Left renal pelvis (tissue), 4 donors: ENCODE measurements around the gene RGPD8. TPM values are rescaled to one million over a fixed set of nuclear protein-coding genes. Genes with fewer than 3 reads are reported as not detected.

ENCODE experiments used
- DNase-seq, 4 donors: peaks; one replicate each; pipeline ENCODE4 v3.0.0-alpha.2; 2013; ENCODE audit warnings: low read depth in 4 of 4, low spot score in 3 of 4
- polyA plus RNA-seq, 4 donors: library from polyadenylated mRNA; unstranded; fragments of 120-200 nt; gene quantifications; one replicate each; pipeline ENCODE4 v1.2.1, GENCODE V29; 2013; ENCODE audit not compliant: insufficient read length in 4 of 4

The RGPD8 gene
- polyA plus RNA-seq, 4 donors, result 3.0 to 4.5 (median 3.1) TPM

DNA sequence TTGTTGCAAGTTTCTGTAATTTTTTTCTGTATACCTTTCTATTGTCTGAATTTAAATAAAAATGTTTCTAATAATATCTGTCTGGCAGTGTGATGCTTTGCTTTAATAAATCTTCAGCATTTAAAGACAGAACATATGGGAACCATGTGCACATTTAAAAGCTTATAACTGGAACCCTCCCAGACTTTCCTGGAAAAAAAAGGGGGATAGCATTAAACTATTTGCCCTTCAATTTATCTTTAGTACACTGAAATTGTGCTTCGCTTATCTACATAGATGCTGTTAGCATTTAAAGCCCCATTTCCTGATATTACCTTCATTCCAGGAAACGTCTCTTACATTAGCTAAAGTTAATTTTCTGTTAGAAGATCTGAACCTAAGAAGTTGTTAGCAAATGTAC is 93.5 kb downstream of the RGPD8 start:
- no peak for DNase-seq

DNA sequence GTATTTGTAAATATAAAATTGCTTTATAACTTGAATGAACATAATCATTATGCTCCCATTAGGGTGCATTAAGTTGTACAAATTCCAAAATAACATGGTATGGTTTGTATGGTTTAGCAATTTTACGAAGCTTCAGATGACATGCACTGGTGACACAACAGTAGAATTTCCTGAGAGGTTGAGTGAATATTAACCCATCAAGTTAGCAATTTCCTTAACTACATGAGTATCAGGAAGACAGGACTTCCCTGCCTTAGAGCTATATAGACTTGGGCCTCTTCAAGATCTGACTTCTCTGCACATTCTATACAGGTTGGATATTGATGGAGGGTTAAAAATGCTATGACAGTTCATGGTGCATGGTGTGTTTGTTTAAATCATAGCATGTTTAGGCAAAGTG is 97.8 kb downstream of the RGPD8 start:
- DNase-seq, result no peak

DNA sequence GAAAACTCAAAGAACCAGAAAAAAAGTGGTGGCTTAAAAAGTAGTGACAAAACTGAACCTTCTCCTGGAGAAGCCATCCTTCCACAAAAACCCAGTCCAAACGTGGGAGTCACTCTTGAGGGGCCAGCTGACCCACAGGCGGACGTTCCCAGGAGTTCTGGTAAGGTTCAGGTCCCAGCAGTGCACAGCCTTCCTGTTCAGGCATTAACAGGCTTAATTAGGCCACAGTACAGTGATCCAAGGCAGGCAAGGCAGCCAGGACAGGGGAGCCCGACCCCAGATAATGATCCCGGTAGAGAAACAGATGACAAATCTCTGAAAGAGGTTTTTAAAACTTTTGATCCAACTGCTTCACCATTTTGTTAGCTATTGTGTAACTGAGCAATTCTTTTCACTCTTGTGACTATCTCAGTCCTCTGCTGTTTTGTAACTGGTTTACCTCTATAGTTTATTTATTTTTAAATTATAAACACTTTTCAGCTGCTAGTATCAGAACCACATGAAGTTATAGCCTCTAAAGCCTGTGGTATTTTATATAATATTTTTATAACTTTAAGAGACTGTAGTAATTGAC is 101.2 kb downstream of the RGPD8 start:
- DNase-seq, result no peak

DNA sequence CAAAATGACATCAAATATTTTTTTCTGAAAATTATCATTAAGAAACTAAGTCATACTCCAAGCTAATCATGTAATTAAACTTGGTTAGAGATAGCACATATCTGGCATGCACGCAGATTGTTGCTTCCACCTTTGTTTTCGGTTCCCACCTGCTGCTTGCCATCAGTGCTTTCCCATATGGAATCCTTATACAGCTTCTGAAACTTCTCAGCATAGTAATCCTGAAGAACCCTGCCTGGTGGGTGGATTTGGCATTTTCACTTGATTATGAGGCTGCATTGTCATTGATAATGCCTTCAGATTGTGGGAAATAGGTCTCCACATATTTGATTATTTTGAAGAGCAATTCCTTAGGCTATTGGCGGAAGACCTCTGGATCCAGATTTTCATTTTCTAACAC is 110.5 kb downstream of the RGPD8 start:
- DNase-seq, result no peak

DNA sequence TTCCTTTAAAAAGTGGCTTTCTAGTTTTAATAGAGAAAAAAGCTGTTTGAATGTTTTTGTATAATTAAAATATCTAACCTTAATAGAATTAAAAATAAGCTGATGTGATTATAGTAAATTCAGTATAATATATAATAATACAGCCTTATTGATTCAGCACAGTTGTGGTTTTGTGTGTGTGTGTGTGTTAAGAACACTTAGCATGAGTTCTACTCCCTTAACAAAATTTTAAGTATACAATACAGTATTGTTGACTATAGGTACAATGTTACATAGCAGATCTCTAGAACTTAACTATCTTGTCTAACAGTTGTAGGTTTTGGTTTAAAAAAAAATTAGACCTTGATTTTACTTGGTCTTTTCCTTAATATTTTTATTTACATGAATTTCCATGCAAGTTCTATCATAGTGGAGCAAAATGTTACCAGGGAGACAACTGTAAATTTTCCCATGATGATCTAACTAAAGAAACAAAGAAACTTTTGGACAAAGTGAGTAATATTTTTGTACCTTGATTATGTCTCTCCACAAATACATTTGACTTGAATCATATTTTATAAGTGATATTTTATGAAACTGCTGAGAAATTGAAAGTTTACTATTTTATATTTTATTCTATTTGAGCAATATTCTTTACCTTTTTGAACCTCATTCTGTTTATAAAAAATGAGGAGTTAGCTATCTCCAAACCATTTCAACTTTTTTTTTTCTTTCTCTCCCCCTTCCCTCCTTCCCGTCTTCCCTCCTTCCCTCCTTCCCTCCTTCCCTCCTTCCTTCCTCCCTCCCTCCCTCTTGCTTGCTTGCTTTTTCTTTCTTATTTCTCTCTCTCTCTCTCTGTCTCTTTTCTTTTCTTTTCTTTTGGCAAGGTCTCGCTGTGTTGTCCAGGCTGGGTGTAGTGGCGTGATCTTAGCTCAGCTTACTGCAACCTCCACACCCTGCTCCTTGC is 111.8 kb downstream of the RGPD8 start:
- DNase-seq, result no peak

Other genes starting within 250 kb of the RGPD8 start
- gene ZC3H8, start 178.6 kb downstream of the RGPD8 start, polyA plus RNA-seq, result 10 to 100 TPM; 12.7 to 23.1 (median 21.1) TPM
- 1 to 10 TPM; 8.2 to 9.7 (median 8.8) TPM for gene ZC3H6, start 158.0 kb downstream of the RGPD8 start, polyA plus RNA-seq
- 10 to 100 TPM; 38.7 to 44.6 (median 39.1) TPM for gene TTL, start 48.5 kb upstream of the RGPD8 start, polyA plus RNA-seq
- 10 to 100 TPM; 18.2 to 24.6 (median 23.6) TPM for gene POLR1B, start 108.8 kb upstream of the RGPD8 start, polyA plus RNA-seq
- gene CHCHD5, start 151.0 kb upstream of the RGPD8 start, polyA plus RNA-seq, result 10 to 100 TPM; 18.2 to 34.9 (median 23.6) TPM
- gene SLC20A1, start 212.3 kb upstream of the RGPD8 start, polyA plus RNA-seq, result 10 to 100 TPM; 26.7 to 47.8 (median 43.9) TPM